ACC112 (cell line): ENCODE measurements around the gene DOK6.
"Not testable (repeated sequence)": the region's sequence is repeated elsewhere in the genome, so short reads cannot be mapped to it uniquely, and the experiment has no call there.

ENCODE experiments used
- H2AFZ ChIP-seq: fragments of 200-600 bp; sonication (generic); one replicate; pipeline ENCODE4 v1.6.0; 2017; ENCODE audit warnings: antibody characterized with exemption, low read length; ENCODE audit not compliant: unreplicated experiment
- H3K27ac ChIP-seq: fragments of 200-600 bp; sonication (generic); 2 replicates; pipeline ENCODE4 v1.5.1; 2014; ENCODE audit warnings: low read depth, mild to moderate bottlenecking, antibody characterized with exemption, low read length, moderate library complexity
- H3K27me3 ChIP-seq: fragments of 200-600 bp; sonication (generic); 2 replicates; pipeline ENCODE4 v1.6.1; 2014; ENCODE audit warnings: mild to moderate bottlenecking, antibody characterized with exemption, low read length, moderate library complexity, mixed read lengths; ENCODE audit not compliant: insufficient read depth
- H3K36me3 ChIP-seq: fragments of 200-600 bp; sonication (generic); 2 replicates; pipeline ENCODE4 v1.6.1; 2016; ENCODE audit warnings: mild to moderate bottlenecking, antibody characterized with exemption, low read length, moderate library complexity, mixed read lengths; ENCODE audit not compliant: insufficient read depth
- H3K4me1 ChIP-seq: fragments of 200-600 bp; sonication (generic); one replicate; pipeline ENCODE4 v1.6.1; 2016; ENCODE audit warnings: low read length, mixed read lengths; ENCODE audit not compliant: insufficient read depth, unreplicated experiment, control insufficient read depth
- H3K4me3 ChIP-seq: fragments of 200-600 bp; sonication (generic); 2 replicates; pipeline ENCODE4 v1.5.1; 2014; ENCODE audit warnings: mild to moderate bottlenecking, low read depth, low read length
- H3K79me2 ChIP-seq: fragments of 200-600 bp; sonication (generic); one replicate; pipeline ENCODE4 v1.6.0; 2016; ENCODE audit warnings: low read length; ENCODE audit not compliant: control insufficient read depth, unreplicated experiment, insufficient read depth

The DOK6 gene

GRCh38 chr18:69876490-69876889 lies 475.8 kb downstream of the DOK6 start:
- Histone ChIP-seq H3K4me1 (peaks cover 7% of the 10 kb centered on the region), H3K4me3 (no peak overlapping the region), H3K27me3 (no peaks in the 10 kb centered on the region), H2AFZ (no peak overlapping the region), H3K79me2 (no peaks in the 10 kb centered on the region), H3K27ac (no peak overlapping the region), H3K36me3 (no peaks in the 10 kb centered on the region)

- Histone ChIP-seq H2AFZ (no peak overlapping the region), H3K4me3 (no peak overlapping the region), H3K4me1 (peaks cover 15% of the 10 kb centered on the region), H3K36me3 (no peaks in the 10 kb centered on the region), H3K79me2 (no peaks in the 10 kb centered on the region), H3K27me3 (no peaks in the 10 kb centered on the region), H3K27ac (no peak overlapping the region)
Observed at GRCh38 chr18:69878213-69878933, 477.7 kb downstream of the DOK6 start.

GRCh38 chr18:69879051-69879450 lies 478.4 kb downstream of the DOK6 start:
- H3K36me3 ChIP-seq, result not testable (repeated sequence)

GRCh38 chr18:69880083-69880482 lies 479.4 kb downstream of the DOK6 start:
- H2AFZ ChIP-seq, result no peak overlapping the region
- H3K27me3 ChIP-seq, result no peaks in the 10 kb centered on the region
- peaks cover 8% of the 10 kb centered on the region for H3K4me1 ChIP-seq
- H3K27ac ChIP-seq, result no peak overlapping the region
- no peaks in the 10 kb centered on the region for H3K36me3 ChIP-seq
- no peaks in the 10 kb centered on the region for H3K79me2 ChIP-seq
- no peak overlapping the region for H3K4me3 ChIP-seq

More at GRCh38 chr18:69879051-69879450, 478.4 kb downstream of the DOK6 start:
- H3K27ac ChIP-seq, H3K79me2 ChIP-seq, H2AFZ ChIP-seq, H3K27me3 ChIP-seq, H3K4me3 ChIP-seq: not testable (repeated sequence)
- peaks cover 14% of the 10 kb centered on the region for H3K4me1 ChIP-seq

GRCh38 chr18:69882965-69883668 lies 482.4 kb downstream of the DOK6 start:
- Histone ChIP-seq H3K27ac (no peak overlapping the region), H3K79me2 (no peaks in the 10 kb centered on the region), H3K36me3 (no peaks in the 10 kb centered on the region), H3K4me1 (peaks cover 8% of the 10 kb centered on the region), H2AFZ (no peak overlapping the region), H3K27me3 (no peaks in the 10 kb centered on the region), H3K4me3 (no peak overlapping the region)

- H2AFZ ChIP-seq, result no peak overlapping the region
- H3K27ac ChIP-seq, result no peak overlapping the region
- peaks cover 8% of the 10 kb centered on the region for H3K4me1 ChIP-seq
- no peaks in the 10 kb centered on the region for H3K79me2 ChIP-seq
- no peak overlapping the region for H3K4me3 ChIP-seq
- no peaks in the 10 kb centered on the region for H3K36me3 ChIP-seq
- H3K27me3 ChIP-seq, result no peaks in the 10 kb centered on the region
Observed at GRCh38 chr18:69883781-69884180, 483.1 kb downstream of the DOK6 start.

- H3K27me3 ChIP-seq, result no peaks in the 10 kb centered on the region
- no peak overlapping the region for H3K27ac ChIP-seq
- peaks cover 8% of the 10 kb centered on the region for H3K4me1 ChIP-seq
- H2AFZ ChIP-seq, result no peak overlapping the region
- H3K36me3 ChIP-seq, result no peaks in the 10 kb centered on the region
- H3K79me2 ChIP-seq, result no peaks in the 10 kb centered on the region
- H3K4me3 ChIP-seq, result no peak overlapping the region
Observed at GRCh38 chr18:69885355-69885754, 484.7 kb downstream of the DOK6 start.

- Histone ChIP-seq H2AFZ (no peak overlapping the region), H3K27me3 (no peaks in the 10 kb centered on the region), H3K4me1 (peaks cover 8% of the 10 kb centered on the region), H3K79me2 (no peaks in the 10 kb centered on the region), H3K36me3 (no peaks in the 10 kb centered on the region), H3K27ac (no peak overlapping the region), H3K4me3 (no peak overlapping the region)
Observed at GRCh38 chr18:69885841-69886531, 485.3 kb downstream of the DOK6 start.

GRCh38 chr18:69887256-69887655 lies 486.6 kb downstream of the DOK6 start:
- Histone ChIP-seq H3K79me2 (no peaks in the 10 kb centered on the region), H3K27me3 (no peaks in the 10 kb centered on the region), H2AFZ (no peak overlapping the region), H3K4me1 (peaks cover 8% of the 10 kb centered on the region), H3K36me3 (no peaks in the 10 kb centered on the region), H3K4me3 (no peak overlapping the region), H3K27ac (no peak overlapping the region)

- Histone ChIP-seq H3K27ac (no peak overlapping the region), H3K36me3 (no peaks in the 10 kb centered on the region), H3K79me2 (no peaks in the 10 kb centered on the region), H2AFZ (no peak overlapping the region), H3K4me1 (no peaks in the 10 kb centered on the region), H3K4me3 (no peak overlapping the region), H3K27me3 (no peaks in the 10 kb centered on the region)
Observed at GRCh38 chr18:69889009-69889408, 488.3 kb downstream of the DOK6 start.
